H9 (cell line): Measurements from ENCODE around the gene FBXL16. TPM values are rescaled to one million over a fixed set of nuclear protein-coding genes. Genes with fewer than 3 reads are reported as not detected.
A peak's percentile ranks its signal among the peaks of the same experiment; 100 is the strongest.

Experiments
- DNase-seq: peaks from one replicate; pipeline ENCODE4 v3.0.0-alpha.2; 2017
- H2AFZ ChIP-seq: one replicate; pipeline ENCODE4 v1.6.1; 2013; ENCODE audit warnings: mild to moderate bottlenecking, low read length, control low read depth, moderate library complexity
- H2AK5ac ChIP-seq: 2 replicates; pipeline ENCODE4 v1.6.1; 2013; ENCODE audit warnings: low read length, control low read depth, mixed read lengths; ENCODE audit not compliant: insufficient read length
- H2BK120ac ChIP-seq: one replicate; pipeline ENCODE4 v1.6.1; 2013; ENCODE audit warnings: low read depth, mild to moderate bottlenecking, low read length, control low read depth, inconsistent platforms; ENCODE audit not compliant: poor library complexity, severe bottlenecking
- H2BK12ac ChIP-seq: 2 replicates; pipeline ENCODE4 v1.6.1; 2013; ENCODE audit warnings: low read length, control low read depth, mixed read lengths, low read depth; ENCODE audit not compliant: insufficient read length
- H2BK15ac ChIP-seq: 2 replicates; pipeline ENCODE4 v1.6.1; 2013; ENCODE audit warnings: low read depth, low read length, control low read depth
- H2BK20ac ChIP-seq: one replicate; pipeline ENCODE4 v1.6.1; 2013; ENCODE audit warnings: low read depth, mild to moderate bottlenecking, low read length, control low read depth, inconsistent platforms; ENCODE audit not compliant: poor library complexity, severe bottlenecking
- H2BK5ac ChIP-seq: 2 replicates; pipeline ENCODE4 v1.6.1; 2013; ENCODE audit warnings: low read length, control low read depth, mixed read lengths; ENCODE audit not compliant: insufficient read length
- H3K14ac ChIP-seq: 2 replicates; pipeline ENCODE4 v1.6.1; 2013; ENCODE audit warnings: low read length, control low read depth; ENCODE audit not compliant: insufficient read depth
- H3K18ac ChIP-seq: 2 replicates; pipeline ENCODE4 v1.6.1; 2013; ENCODE audit warnings: low read depth, mild to moderate bottlenecking, mixed read lengths, low read length, control low read depth; ENCODE audit not compliant: insufficient read length
- H3K23ac ChIP-seq: 2 replicates; pipeline ENCODE4 v1.6.1; 2013; ENCODE audit warnings: low read length, control low read depth, mixed read lengths, low read depth; ENCODE audit not compliant: insufficient read length
- H3K23me2 ChIP-seq: 2 replicates; pipeline ENCODE4 v1.6.1; 2013; ENCODE audit warnings: low read depth, mild to moderate bottlenecking, mixed read lengths, low read length, control low read depth; ENCODE audit not compliant: insufficient read length, poor library complexity, severe bottlenecking
- H3K27ac ChIP-seq: 2 replicates; pipeline ENCODE4 v1.5.1; 2013; ENCODE audit warnings: low read length, control low read depth, mixed read lengths, low read depth; ENCODE audit not compliant: insufficient read length
- H3K27me3 ChIP-seq: 2 replicates; pipeline ENCODE4 v1.6.1; 2013; ENCODE audit warnings: low read length, control low read depth, inconsistent platforms; ENCODE audit not compliant: insufficient read depth
- H3K4ac ChIP-seq: 2 replicates; pipeline ENCODE4 v1.6.1; 2013; ENCODE audit warnings: low read depth, mild to moderate bottlenecking, control low read depth, inconsistent platforms, low read length, moderate library complexity
- H3K4me1 ChIP-seq: 2 replicates; pipeline ENCODE4 v1.6.1; 2013; ENCODE audit warnings: low read length, control low read depth, inconsistent platforms; ENCODE audit not compliant: insufficient read depth
- H3K4me2 ChIP-seq: 2 replicates; pipeline ENCODE4 v1.6.1; 2013; ENCODE audit warnings: low read length, control low read depth, mixed read lengths; ENCODE audit not compliant: insufficient read length, insufficient read depth
- H3K56ac ChIP-seq: 2 replicates; pipeline ENCODE4 v1.6.1; 2013; ENCODE audit warnings: low read depth, mild to moderate bottlenecking, mixed read lengths, low read length, control low read depth; ENCODE audit not compliant: insufficient read length
- H3K79me1 ChIP-seq: 2 replicates; pipeline ENCODE4 v1.6.1; 2013; ENCODE audit warnings: low read depth, mild to moderate bottlenecking, moderate library complexity, low read length, control low read depth, inconsistent platforms; ENCODE audit not compliant: insufficient read depth, poor library complexity, severe bottlenecking
- H3K79me2 ChIP-seq: 2 replicates; pipeline ENCODE4 v1.6.1; 2013; ENCODE audit warnings: low read length, control low read depth, inconsistent platforms; ENCODE audit not compliant: insufficient read depth
- H3K9ac ChIP-seq: 2 replicates; pipeline ENCODE4 v1.6.1; 2013; ENCODE audit warnings: low read length, control low read depth, mixed read lengths; ENCODE audit not compliant: insufficient read length; ENCODE audit errors: extremely low read depth
- H3K9me3 ChIP-seq: one replicate; pipeline ENCODE4 v1.6.1; 2013; ENCODE audit warnings: low read depth, low read length, inconsistent platforms; ENCODE audit not compliant: control insufficient read depth
- H3T11ph ChIP-seq: one replicate; pipeline ENCODE4 v1.6.1; 2013; ENCODE audit warnings: mild to moderate bottlenecking, low read length, control low read depth, inconsistent platforms
- H4K20me1 ChIP-seq: one replicate; pipeline ENCODE4 v1.6.1; 2013; ENCODE audit not compliant: control insufficient read depth, insufficient read length, insufficient read depth
- H4K5ac ChIP-seq: 2 replicates; pipeline ENCODE4 v1.6.1; 2013; ENCODE audit warnings: low read depth, mild to moderate bottlenecking, mixed read lengths, low read length, control low read depth; ENCODE audit not compliant: insufficient read length
- H4K8ac ChIP-seq: replicated peaks from 2 replicates; pipeline ENCODE4 v1.6.1; 2013; ENCODE audit warnings: low read length, control low read depth, mixed read lengths, low read depth; ENCODE audit not compliant: insufficient read length
- H4K91ac ChIP-seq: 2 replicates; pipeline ENCODE4 v1.6.1; 2013; ENCODE audit warnings: low read depth, mild to moderate bottlenecking, moderate library complexity, mixed read lengths, low read length, control low read depth; ENCODE audit not compliant: insufficient read length
- H3K27ac Mint-ChIP-seq, 3 experiments: 2 replicates in 2 of 3; 3 replicates in 1 of 3; pipeline ENCODE4 v1.8.0; 2020 to 2021; ENCODE audit warnings: mixed read lengths in 3 of 3, mild to moderate bottlenecking in 1 of 3, moderate library complexity in 1 of 3
- H3K27me3 Mint-ChIP-seq: 2 replicates; pipeline ENCODE4 v1.8.0; 2021; ENCODE audit warnings: low read depth, mild to moderate bottlenecking, moderate library complexity, mixed read lengths
- H3K36me3 Mint-ChIP-seq, 3 experiments: 2 replicates in 2 of 3; 3 replicates in 1 of 3; pipeline ENCODE4 v1.8.0; 2020 to 2021; ENCODE audit warnings: low read depth in 3 of 3, mixed read lengths in 3 of 3; ENCODE audit not compliant: insufficient read depth in 1 of 3
- H3K4me1 Mint-ChIP-seq, 2 experiments: 2 replicates each; pipeline ENCODE4 v1.8.0; 2020; ENCODE audit warnings: mixed read lengths in 2 of 2
- H3K4me3 Mint-ChIP-seq, 2 experiments: 2 replicates in 1 of 2; 3 replicates in 1 of 2; pipeline ENCODE4 v1.8.0; 2020 to 2021; ENCODE audit warnings: mild to moderate bottlenecking in 2 of 2, mixed read lengths in 2 of 2, moderate library complexity in 1 of 2
- H3K9me3 Mint-ChIP-seq, 2 experiments: 2 replicates in 1 of 2; 3 replicates in 1 of 2; pipeline ENCODE4 v1.8.0; 2020; ENCODE audit warnings: mild to moderate bottlenecking in 2 of 2, mixed read lengths in 2 of 2, moderate library complexity in 1 of 2
- CTCF ChIP-seq: fragments of 200-600 bp; sonication (generic); conservative IDR thresholded peaks from 3 replicates; pipeline ENCODE4 v1.8.0; 2021; ENCODE audit warnings: antibody characterized with exemption, mild to moderate bottlenecking
- WGBS: extraction: QIAGEN DNeasy Blood & Tissue Kit; methylation state at CpG from one replicate; pipeline ENCODE4 v1.1.7; 2013; ENCODE audit warnings: missing lambda C conversion rate, low lambda C conversion rate, mixed read lengths; ENCODE audit not compliant: insufficient read length; ENCODE audit errors: extremely low coverage; 5-methylcytosine and 5-hydroxymethylcytosine counted together
- total RNA-seq: library from RNA; stranded (reverse); gene quantifications from 2 replicates; pipeline ENCODE4 v1.2.1, GENCODE V29; 2021

Gene FBXL16
- total RNA-seq, 1 experiment from 2014 or later: 9.6 TPM

GRCh38 chr16:716200-716568 lies 10.6 kb upstream of the FBXL16 start:
- H3K18ac ChIP-seq: no peak overlapping the region
- H3K27ac Mint-ChIP-seq: no peak overlapping the region; a peak in 1 of 7 replicates
- H3K4me1 ChIP-seq: no peaks in the 10 kb centered on the region
- no peak overlapping the region for H4K91ac ChIP-seq
- no peak overlapping the region for H2AFZ ChIP-seq
- H3K56ac ChIP-seq: no peak overlapping the region
- DNase-seq: peak; percentile 55
- TF ChIP-seq CTCF: no peak
- no peak overlapping the region for H3K9ac ChIP-seq
- no peak overlapping the region for H3K23ac ChIP-seq
- no peaks in the 10 kb centered on the region; a peak in 2 of 5 replicates for H3K9me3 Mint-ChIP-seq
- H2AK5ac ChIP-seq: no peak overlapping the region
- H3K36me3 Mint-ChIP-seq: no peaks in the 10 kb centered on the region
- no CpG with 5 or more reads among the region's 12 CpGs for WGBS
- H2BK20ac ChIP-seq: no peak overlapping the region
- no peaks in the 10 kb centered on the region for H3K79me1 ChIP-seq
- no peak overlapping the region for H4K8ac ChIP-seq
- H4K20me1 ChIP-seq: no peaks in the 10 kb centered on the region
- peak overlapping the region; percentile 55 to 78 for H3K4me3 Mint-ChIP-seq
- no peak overlapping the region for H2BK15ac ChIP-seq
- no peak overlapping the region for H3T11ph ChIP-seq
- no peak overlapping the region for H3K4ac ChIP-seq
- no peak overlapping the region for H4K5ac ChIP-seq
- H3K27ac ChIP-seq: no peak overlapping the region
- H3K14ac ChIP-seq: no peak overlapping the region
- no peaks in the 10 kb centered on the region; the same call in 1 of the 2 replicates for H3K27me3 ChIP-seq
- peaks cover 10% of the 10 kb centered on the region for H3K23me2 ChIP-seq
- H3K4me1 Mint-ChIP-seq: peaks cover 17 to 31% of the 10 kb centered on the region in 2 experiments
- H3K27me3 Mint-ChIP-seq: peaks cover 52% of the 10 kb centered on the region
- H3K9me3 ChIP-seq: no peaks in the 10 kb centered on the region
- H2BK12ac ChIP-seq: no peak overlapping the region
- H2BK5ac ChIP-seq: no peak overlapping the region
- no peak overlapping the region for H2BK120ac ChIP-seq
- peak overlapping the region; percentile 30 for H3K4me2 ChIP-seq
- no peaks in the 10 kb centered on the region for H3K79me2 ChIP-seq
